Prostate gland (tissue), 2 donors: ENCODE data around the gene CDH6.

Source experiments
- POLR2AphosphoS5 ChIP-seq: sonication (generic); formaldehyde crosslinking; IDR thresholded peaks from one replicate; pipeline ENCODE4 v1.6.1; 2017; ENCODE audit warnings: antibody characterized with exemption
- TF ChIP-seq, protein P1 (sequence below), 4 experiments: fragments of 200-600 bp in 2 of 4; fragments of 450-650 bp in 2 of 4; sonication (generic) in 2 of 4; IDR thresholded peaks; 1 replicate in 3 of 4; 2 replicates in 1 of 4; pipeline ENCODE4 v1.5.1; 2016 to 2019; ENCODE audit warnings: antibody characterized with exemption in 4 of 4, mild to moderate bottlenecking in 2 of 4, moderate library complexity in 2 of 4

DNA sequence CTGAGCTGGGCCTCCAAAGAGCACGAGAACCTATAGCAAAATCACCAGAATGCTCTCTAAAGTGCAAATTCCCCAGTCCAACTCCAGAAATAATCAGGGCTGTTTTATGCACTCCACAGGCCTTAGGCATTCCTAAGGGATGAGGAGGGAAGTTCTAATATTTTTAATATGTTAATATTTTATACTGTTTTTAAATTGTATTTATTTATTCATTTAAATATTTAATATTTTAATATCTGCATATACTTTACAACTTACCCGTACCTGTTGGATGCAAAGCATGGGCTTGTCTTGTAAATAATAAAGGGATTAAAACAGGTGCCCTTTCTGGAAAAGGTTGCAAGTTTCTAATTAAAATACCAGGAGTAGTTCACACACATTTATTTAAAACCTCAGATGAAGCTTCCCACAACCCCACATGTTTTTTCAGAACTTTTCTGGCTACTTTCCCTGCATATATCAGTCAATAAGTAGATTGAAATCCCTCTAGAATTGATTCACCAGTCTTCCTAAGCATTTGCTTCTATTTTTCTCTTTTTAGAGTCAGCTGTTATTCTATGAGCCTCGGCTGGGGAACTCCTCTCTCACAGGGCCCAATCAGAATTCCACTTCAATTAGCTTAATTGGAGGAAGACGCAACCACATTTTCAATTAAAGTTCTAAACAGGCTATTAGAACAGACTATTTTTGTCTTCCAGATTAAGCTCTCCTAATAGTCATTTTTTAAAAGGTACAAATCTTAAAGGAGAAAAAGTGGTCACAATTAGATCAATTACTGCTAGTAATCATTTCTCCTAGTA is 140.8 kb downstream of the CDH6 start:
- no peak for TF ChIP-seq POLR2AphosphoS5
- TF ChIP-seq, protein P1, sequence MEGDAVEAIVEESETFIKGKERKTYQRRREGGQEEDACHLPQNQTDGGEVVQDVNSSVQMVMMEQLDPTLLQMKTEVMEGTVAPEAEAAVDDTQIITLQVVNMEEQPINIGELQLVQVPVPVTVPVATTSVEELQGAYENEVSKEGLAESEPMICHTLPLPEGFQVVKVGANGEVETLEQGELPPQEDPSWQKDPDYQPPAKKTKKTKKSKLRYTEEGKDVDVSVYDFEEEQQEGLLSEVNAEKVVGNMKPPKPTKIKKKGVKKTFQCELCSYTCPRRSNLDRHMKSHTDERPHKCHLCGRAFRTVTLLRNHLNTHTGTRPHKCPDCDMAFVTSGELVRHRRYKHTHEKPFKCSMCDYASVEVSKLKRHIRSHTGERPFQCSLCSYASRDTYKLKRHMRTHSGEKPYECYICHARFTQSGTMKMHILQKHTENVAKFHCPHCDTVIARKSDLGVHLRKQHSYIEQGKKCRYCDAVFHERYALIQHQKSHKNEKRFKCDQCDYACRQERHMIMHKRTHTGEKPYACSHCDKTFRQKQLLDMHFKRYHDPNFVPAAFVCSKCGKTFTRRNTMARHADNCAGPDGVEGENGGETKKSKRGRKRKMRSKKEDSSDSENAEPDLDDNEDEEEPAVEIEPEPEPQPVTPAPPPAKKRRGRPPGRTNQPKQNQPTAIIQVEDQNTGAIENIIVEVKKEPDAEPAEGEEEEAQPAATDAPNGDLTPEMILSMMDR (IDR thresholded peaks at IDR 0.05) = no peak
